Loucy (cell line): Measurements from ENCODE around the gene GLG1.

ENCODE experiments used
- H2AFZ ChIP-seq: fragments of 200-600 bp; sonication (generic); 2 replicates; pipeline ENCODE4 v1.6.0; 2016; ENCODE audit warnings: antibody characterized with exemption, mild to moderate bottlenecking, low read length, moderate library complexity
- H3F3A ChIP-seq: fragments of 200-600 bp; 2 replicates; pipeline ENCODE4 v1.6.0; 2016; ENCODE audit warnings: antibody characterized with exemption, low read depth, mild to moderate bottlenecking
- H3K27me3 ChIP-seq: fragments of 200-600 bp; sonication (generic); 2 replicates; pipeline ENCODE4 v1.6.1; 2014; ENCODE audit warnings: low read length, mild to moderate bottlenecking; ENCODE audit not compliant: insufficient read depth, poor library complexity, severe bottlenecking
- H3K36me3 ChIP-seq: fragments of 200-600 bp; sonication (generic); 2 replicates; pipeline ENCODE4 v1.6.1; 2016; ENCODE audit warnings: low read length; ENCODE audit not compliant: insufficient read depth
- H3K4me1 ChIP-seq: fragments of 200-600 bp; sonication (generic); 2 replicates; pipeline ENCODE4 v1.5.1; 2014; ENCODE audit warnings: low read length, mild to moderate bottlenecking; ENCODE audit not compliant: insufficient read depth, poor library complexity, severe bottlenecking
- H3K4me2 ChIP-seq: fragments of 200-600 bp; sonication (generic); 2 replicates; pipeline ENCODE4 v1.6.0; 2014; ENCODE audit warnings: antibody characterized with exemption, low read length, low read depth, mild to moderate bottlenecking; ENCODE audit not compliant: poor library complexity, severe bottlenecking
- H3K4me3 ChIP-seq: fragments of 200-600 bp; sonication (generic); 2 replicates; pipeline ENCODE4 v1.5.1; 2014; ENCODE audit warnings: low read length, mild to moderate bottlenecking, mixed read lengths; ENCODE audit not compliant: poor library complexity, severe bottlenecking
- H3K79me2 ChIP-seq: fragments of 200-600 bp; sonication (generic); 2 replicates; pipeline ENCODE4 v1.6.1; 2014; ENCODE audit warnings: low read length; ENCODE audit not compliant: insufficient read depth
- H3K9ac ChIP-seq: fragments of 200-600 bp; sonication (generic); 2 replicates; pipeline ENCODE4 v1.6.0; 2014; ENCODE audit warnings: mild to moderate bottlenecking, low read depth, low read length, moderate library complexity; ENCODE audit not compliant: poor library complexity, severe bottlenecking
- H3K9me2 ChIP-seq: fragments of 200-600 bp; sonication (generic); replicated peaks from 2 replicates; pipeline ENCODE4 v1.6.1; 2016; ENCODE audit warnings: low read depth, low read length, mixed read lengths
- H3K9me3 ChIP-seq: fragments of 200-600 bp; sonication (generic); 2 replicates; pipeline ENCODE4 v1.6.1; 2014; ENCODE audit warnings: mild to moderate bottlenecking, antibody characterized with exemption, low read length, low read depth; ENCODE audit not compliant: insufficient read depth
- H4K20me1 ChIP-seq: fragments of 200-600 bp; sonication (generic); 2 replicates; pipeline ENCODE4 v1.6.0; 2014; ENCODE audit warnings: antibody characterized with exemption, low read length, mild to moderate bottlenecking; ENCODE audit not compliant: insufficient read depth, poor library complexity, severe bottlenecking
- EZH2phosphoT487 ChIP-seq: fragments of 200-600 bp; IDR thresholded peaks from 2 replicates; pipeline ENCODE4 v1.6.1; 2018; ENCODE audit warnings: antibody characterized with exemption, mild to moderate bottlenecking, moderate library complexity, borderline replicate concordance
- TF ChIP-seq, protein P1 (sequence below): fragments of 200-600 bp; sonication (generic); conservative IDR thresholded peaks from 2 replicates; pipeline ENCODE4 v1.5.1; 2014; ENCODE audit warnings: mild to moderate bottlenecking, antibody characterized with exemption, low read length

GLG1 gene

DNA sequence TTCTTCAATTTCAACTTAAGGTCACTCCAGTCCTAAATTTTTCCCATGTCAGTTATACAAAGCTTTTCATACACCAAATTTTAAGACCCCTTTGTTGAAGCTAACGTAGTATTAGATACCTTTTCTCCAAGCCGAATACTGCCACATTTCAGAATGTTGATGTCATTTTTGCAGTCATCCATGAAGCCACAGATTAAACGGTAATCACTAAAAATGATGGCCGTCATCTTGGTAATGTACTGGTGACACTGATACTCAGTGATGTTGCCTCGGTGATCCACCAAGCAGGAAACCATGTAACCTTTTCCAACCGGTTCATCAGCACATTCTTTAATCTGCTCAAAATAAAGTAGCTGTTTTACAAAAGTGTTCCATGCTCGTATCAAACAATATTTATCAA lies 103.5 kb downstream of the GLG1 start:
- no peaks in the 10 kb centered on the region for H3K27me3 ChIP-seq
- H3K9me3 ChIP-seq: no peaks in the 10 kb centered on the region
- H4K20me1 ChIP-seq: no peaks in the 10 kb centered on the region
- H3K9ac ChIP-seq: no peak overlapping the region
- H3F3A ChIP-seq: no peaks in the 10 kb centered on the region
- no peaks in the 10 kb centered on the region for H3K9me2 ChIP-seq
- H3K4me2 ChIP-seq: no peak overlapping the region
- H3K4me3 ChIP-seq: no peak overlapping the region
- no peaks in the 10 kb centered on the region for H3K79me2 ChIP-seq
- H3K4me1 ChIP-seq: no peaks in the 10 kb centered on the region
- TF ChIP-seq, protein P1, sequence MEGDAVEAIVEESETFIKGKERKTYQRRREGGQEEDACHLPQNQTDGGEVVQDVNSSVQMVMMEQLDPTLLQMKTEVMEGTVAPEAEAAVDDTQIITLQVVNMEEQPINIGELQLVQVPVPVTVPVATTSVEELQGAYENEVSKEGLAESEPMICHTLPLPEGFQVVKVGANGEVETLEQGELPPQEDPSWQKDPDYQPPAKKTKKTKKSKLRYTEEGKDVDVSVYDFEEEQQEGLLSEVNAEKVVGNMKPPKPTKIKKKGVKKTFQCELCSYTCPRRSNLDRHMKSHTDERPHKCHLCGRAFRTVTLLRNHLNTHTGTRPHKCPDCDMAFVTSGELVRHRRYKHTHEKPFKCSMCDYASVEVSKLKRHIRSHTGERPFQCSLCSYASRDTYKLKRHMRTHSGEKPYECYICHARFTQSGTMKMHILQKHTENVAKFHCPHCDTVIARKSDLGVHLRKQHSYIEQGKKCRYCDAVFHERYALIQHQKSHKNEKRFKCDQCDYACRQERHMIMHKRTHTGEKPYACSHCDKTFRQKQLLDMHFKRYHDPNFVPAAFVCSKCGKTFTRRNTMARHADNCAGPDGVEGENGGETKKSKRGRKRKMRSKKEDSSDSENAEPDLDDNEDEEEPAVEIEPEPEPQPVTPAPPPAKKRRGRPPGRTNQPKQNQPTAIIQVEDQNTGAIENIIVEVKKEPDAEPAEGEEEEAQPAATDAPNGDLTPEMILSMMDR: no peak
- TF ChIP-seq EZH2phosphoT487: no peak
- H2AFZ ChIP-seq: no peak overlapping the region
- peaks cover 49% of the 10 kb centered on the region; the same call in 1 of the 2 replicates for H3K36me3 ChIP-seq

DNA sequence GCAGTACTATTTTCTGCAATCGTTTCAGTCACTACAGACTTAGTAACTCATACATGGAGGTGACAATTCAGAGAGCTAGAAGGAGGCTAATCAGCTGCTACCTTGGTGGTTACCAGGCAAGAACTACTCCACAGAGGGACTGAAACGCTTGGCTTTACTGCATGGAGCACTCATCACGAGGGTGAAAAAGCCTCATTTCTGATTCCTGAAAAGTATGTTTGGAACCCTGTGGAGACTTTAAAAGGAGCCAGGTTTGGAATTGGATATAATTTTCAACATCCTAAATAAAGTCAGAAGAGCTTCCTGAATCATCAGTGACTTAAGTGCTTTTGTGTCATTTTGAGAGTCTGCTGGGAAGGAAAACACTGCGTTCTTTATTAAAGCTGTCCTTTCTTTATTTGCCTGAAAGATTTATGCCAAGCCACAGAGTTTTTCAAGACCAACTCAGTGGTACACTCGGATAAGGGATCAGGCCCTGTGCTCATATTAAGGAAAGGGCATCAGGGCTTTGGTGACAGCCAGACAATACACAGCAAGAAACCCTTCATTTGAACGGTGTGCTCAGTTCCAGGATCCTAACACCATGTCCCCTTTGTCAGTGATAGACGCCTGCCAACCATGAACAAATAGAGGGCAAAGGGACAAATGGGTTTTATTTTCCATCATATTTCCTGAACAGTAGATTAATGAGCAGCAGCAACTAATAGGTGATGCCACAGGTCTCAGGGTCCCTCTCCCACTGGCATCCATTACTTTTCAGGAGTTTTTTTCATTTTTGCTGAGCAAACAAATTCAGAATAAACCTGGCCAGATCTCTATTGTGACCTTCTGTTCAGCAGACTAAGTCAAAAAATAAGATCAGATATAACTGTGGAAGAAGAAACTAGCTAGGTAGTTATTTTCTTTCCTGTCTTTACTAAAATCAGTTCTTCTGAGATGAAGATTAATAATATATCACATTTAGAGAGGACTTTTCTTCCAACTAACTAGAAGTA lies 105.1 kb downstream of the GLG1 start:
- Histone ChIP-seq H3K4me1 (no peaks in the 10 kb centered on the region), H3K79me2 (no peaks in the 10 kb centered on the region), H3K4me3 (no peak overlapping the region), H2AFZ (no peak overlapping the region), H3F3A (no peaks in the 10 kb centered on the region), H3K27me3 (no peaks in the 10 kb centered on the region), H4K20me1 (no peaks in the 10 kb centered on the region), H3K4me2 (no peak overlapping the region), H3K9ac (no peak overlapping the region), H3K9me3 (no peaks in the 10 kb centered on the region), H3K36me3 (peaks cover 39% of the 10 kb centered on the region; the same call in 1 of the 2 replicates), H3K9me2 (no peaks in the 10 kb centered on the region)
- no peak for TF ChIP-seq EZH2phosphoT487
- TF ChIP-seq, protein P1: no peak

DNA sequence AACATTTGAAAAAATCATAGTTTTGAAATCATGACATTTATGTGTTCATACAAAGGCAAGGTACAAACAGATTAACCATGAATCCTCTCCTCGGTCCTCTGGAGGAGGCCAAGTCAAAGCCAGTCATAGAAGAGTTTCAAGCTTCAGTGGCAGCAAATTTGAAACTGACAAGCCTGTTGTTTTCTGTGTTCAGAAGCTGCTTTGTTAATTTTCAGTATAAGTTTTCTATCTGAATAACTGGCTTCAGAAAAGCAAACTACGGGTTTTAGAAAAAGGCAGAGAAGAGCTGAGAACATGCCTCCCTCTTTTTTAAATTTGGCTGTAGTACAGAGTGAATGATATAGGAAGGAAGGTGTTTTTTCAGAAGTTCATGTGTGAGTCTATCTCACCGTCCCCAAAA lies 106.0 kb downstream of the GLG1 start:
- Histone ChIP-seq H2AFZ (no peak overlapping the region), H3K36me3 (peaks cover 38% of the 10 kb centered on the region; the same call in 1 of the 2 replicates), H3K9ac (no peak overlapping the region), H4K20me1 (no peaks in the 10 kb centered on the region), H3K27me3 (no peaks in the 10 kb centered on the region), H3K9me2 (no peaks in the 10 kb centered on the region), H3K4me1 (no peaks in the 10 kb centered on the region), H3F3A (no peaks in the 10 kb centered on the region), H3K4me3 (no peak overlapping the region), H3K9me3 (no peaks in the 10 kb centered on the region), H3K4me2 (no peak overlapping the region), H3K79me2 (no peaks in the 10 kb centered on the region)
- TF ChIP-seq EZH2phosphoT487: no peak
- TF ChIP-seq, protein P1: no peak
